Caco-2 (cell line): Measurements from ENCODE around the gene ZNF334. TPM values are rescaled to one million over a fixed set of nuclear protein-coding genes. Genes with fewer than 3 reads are reported as not detected.

Experiments used
- BruUV-seq: library from RNA; stranded (reverse); fragments of 400-500 nt; replicated peaks from 2 replicates; lab custom pipeline; 2021; lab: Mats Ljungman, UMichigan
- CTCF ChIA-PET: fragments of 300-600 bp; sonication (Branson Sonifier 250); formaldehyde crosslinking; loops from one replicate; lab custom pipeline; 2022; ENCODE audit warnings: antibody characterized with exemption; lab: Charles Lee
- POLR2A ChIA-PET: fragments of 300-600 bp; sonication (Branson Sonifier 250); formaldehyde crosslinking; loops from one replicate; lab custom pipeline; 2022; ENCODE audit warnings: antibody characterized with exemption; lab: Charles Lee
- DNase-seq, 2 experiments: peaks; one replicate each; pipeline versions ENCODE4 v3.0.0 to v3.0.0-alpha.2; 2020 to 2022
- H3K27me3 ChIP-seq: replicated peaks from 2 replicates; pipeline ENCODE4 v1.6.0; 2011; ENCODE audit warnings: low read length; ENCODE audit not compliant: control insufficient read depth, insufficient read depth
- H3K36me3 ChIP-seq: 2 replicates; pipeline ENCODE4 v1.5.1; 2011; ENCODE audit warnings: low read length; ENCODE audit not compliant: control insufficient read depth, insufficient read depth
- H3K4me1 ChIP-seq: fragments of 250-450 bp; sonication (Bioruptor Pico); 2 replicates; pipeline ENCODE4 v1.5.1; 2020; ENCODE audit warnings: mild to moderate bottlenecking
- H3K4me3 ChIP-seq: 2 replicates; pipeline ENCODE4 v1.5.1; 2011; ENCODE audit warnings: low read depth, mild to moderate bottlenecking, control low read depth, low read length
- H3K9me3 ChIP-seq: fragments of 250-450 bp; sonication (Bioruptor Pico); 2 replicates; pipeline ENCODE4 v1.5.1; 2020; ENCODE audit warnings: mild to moderate bottlenecking, moderate library complexity
- H3K27ac Mint-ChIP-seq: one replicate; pipeline ENCODE4 v1.8.0; 2022; ENCODE audit warnings: mixed read lengths; ENCODE audit not compliant: unreplicated experiment
- H3K27me3 Mint-ChIP-seq: one replicate; pipeline ENCODE4 v1.8.0; 2022; ENCODE audit warnings: mixed read lengths; ENCODE audit not compliant: insufficient read depth, unreplicated experiment
- H3K36me3 Mint-ChIP-seq: one replicate; pipeline ENCODE4 v1.8.0; 2022; ENCODE audit warnings: mild to moderate bottlenecking, mixed read lengths; ENCODE audit not compliant: insufficient read depth, unreplicated experiment
- H3K4me1 Mint-ChIP-seq: one replicate; pipeline ENCODE4 v1.8.0; 2022; ENCODE audit warnings: low read depth, mixed read lengths; ENCODE audit not compliant: unreplicated experiment
- H3K4me3 Mint-ChIP-seq: one replicate; pipeline ENCODE4 v1.8.0; 2022; ENCODE audit warnings: mild to moderate bottlenecking, moderate library complexity, mixed read lengths; ENCODE audit not compliant: unreplicated experiment
- H3K9me3 Mint-ChIP-seq: one replicate; pipeline ENCODE4 v1.8.0; 2022; ENCODE audit warnings: mixed read lengths; ENCODE audit not compliant: unreplicated experiment
- CTCF ChIP-seq, 2 experiments: fragments of 200-600 bp in 1 of 2; IDR thresholded peaks; 1 replicate in 1 of 2; 2 replicates in 1 of 2; pipeline versions ENCODE4 v1.5.1 to v1.8.0; 2011 to 2022; ENCODE audit warnings: antibody characterized with exemption in 1 of 2, control low read depth in 1 of 2, inconsistent platforms in 1 of 2, low read depth in 1 of 2, low read length in 1 of 2, mild to moderate bottlenecking in 1 of 2, moderate library complexity in 1 of 2; ENCODE audit not compliant: insufficient read depth in 1 of 2, severe bottlenecking in 1 of 2, unreplicated experiment in 1 of 2
- intact Hi-C: fragments of 100-400 bp; cut with micrococcal nuclease; formaldehyde crosslinking; loops from one replicate; pipeline ENCODE4 v1.10.0; 2022; ENCODE audit not compliant: unreplicated experiment
- total RNA-seq: library from RNA; stranded (reverse); gene quantifications from 2 replicates; pipeline ENCODE4 v1.2.3, GENCODE V29; 2022

Gene ZNF334
- total RNA-seq, 1 experiment from 2014 or later, result not detected

- H3K9me3 Mint-ChIP-seq, result peaks cover 27% of the 10 kb centered on the region
- DNase-seq, result no peak
- H3K27me3 ChIP-seq, result no peaks in the 10 kb centered on the region
- H3K36me3 Mint-ChIP-seq, result no peaks in the 10 kb centered on the region
- BruUV-seq, result no TSS peak
- no peaks in the 10 kb centered on the region for H3K4me1 Mint-ChIP-seq
- POLR2A ChIA-PET, result no interaction called here
- intact Hi-C loops, result no loop called here
- H3K27me3 Mint-ChIP-seq, result peaks cover 33% of the 10 kb centered on the region
- H3K4me1 ChIP-seq, result no peaks in the 10 kb centered on the region
- CTCF ChIA-PET, result no interaction called here
- no peak overlapping the region for H3K4me3 Mint-ChIP-seq
- no peak for TF ChIP-seq CTCF (IDR thresholded peaks at IDR 0.05; ENCODE audit: insufficient read depth in 1 of 2, low read depth in 1 of 2, low read length in 1 of 2, severe bottlenecking in 1 of 2, unreplicated experiment in 1 of 2)
- no peaks in the 10 kb centered on the region for H3K36me3 ChIP-seq
- H3K27ac Mint-ChIP-seq, result no peak overlapping the region
- no peak overlapping the region for H3K4me3 ChIP-seq
- H3K9me3 ChIP-seq, result peaks cover 25% of the 10 kb centered on the region
Observed at GRCh38 chr20:46505506-46505905, 7.9 kb downstream of the ZNF334 start.

- intact Hi-C loops, result no loop called here
- Histone ChIP-seq H3K36me3 (no peaks in the 10 kb centered on the region), H3K9me3 (peaks cover 38% of the 10 kb centered on the region), H3K4me1 (no peaks in the 10 kb centered on the region), H3K4me3 (no peak overlapping the region), H3K27me3 (no peaks in the 10 kb centered on the region)
- Mint-ChIP-seq H3K36me3 (no peaks in the 10 kb centered on the region), H3K4me3 (no peak overlapping the region), H3K9me3 (peaks cover 27% of the 10 kb centered on the region), H3K27me3 (peaks cover 25% of the 10 kb centered on the region), H3K4me1 (no peaks in the 10 kb centered on the region), H3K27ac (no peak overlapping the region)
- POLR2A ChIA-PET, result no interaction called here
- no TSS peak for BruUV-seq
- no peak for TF ChIP-seq CTCF (IDR thresholded peaks at IDR 0.05; ENCODE audit: insufficient read depth in 1 of 2, low read depth in 1 of 2, low read length in 1 of 2, severe bottlenecking in 1 of 2, unreplicated experiment in 1 of 2)
- CTCF ChIA-PET, result no interaction called here
- no peak for DNase-seq
Observed at GRCh38 chr20:46501961-46502360, 11.4 kb downstream of the ZNF334 start.

- Mint-ChIP-seq H3K4me1 (no peaks in the 10 kb centered on the region), H3K27ac (no peak overlapping the region), H3K4me3 (no peak overlapping the region), H3K27me3 (peaks cover 27% of the 10 kb centered on the region), H3K9me3 (peaks cover 27% of the 10 kb centered on the region), H3K36me3 (no peaks in the 10 kb centered on the region)
- DNase-seq, result no peak
- Histone ChIP-seq H3K27me3 (no peaks in the 10 kb centered on the region), H3K4me1 (no peaks in the 10 kb centered on the region), H3K36me3 (no peaks in the 10 kb centered on the region), H3K4me3 (no peak overlapping the region), H3K9me3 (peaks cover 38% of the 10 kb centered on the region)
- intact Hi-C loops, result no loop called here
- TF ChIP-seq CTCF (IDR thresholded peaks at IDR 0.05; ENCODE audit: insufficient read depth in 1 of 2, low read depth in 1 of 2, low read length in 1 of 2, severe bottlenecking in 1 of 2, unreplicated experiment in 1 of 2), result no peak
- POLR2A ChIA-PET, result no interaction called here
- no TSS peak for BruUV-seq
- CTCF ChIA-PET, result no interaction called here
Observed at GRCh38 chr20:46501337-46501942, 11.9 kb downstream of the ZNF334 start.
